ENCODE results near the gene UBE2D1.

- TF ChIP-seq, protein P1, sequence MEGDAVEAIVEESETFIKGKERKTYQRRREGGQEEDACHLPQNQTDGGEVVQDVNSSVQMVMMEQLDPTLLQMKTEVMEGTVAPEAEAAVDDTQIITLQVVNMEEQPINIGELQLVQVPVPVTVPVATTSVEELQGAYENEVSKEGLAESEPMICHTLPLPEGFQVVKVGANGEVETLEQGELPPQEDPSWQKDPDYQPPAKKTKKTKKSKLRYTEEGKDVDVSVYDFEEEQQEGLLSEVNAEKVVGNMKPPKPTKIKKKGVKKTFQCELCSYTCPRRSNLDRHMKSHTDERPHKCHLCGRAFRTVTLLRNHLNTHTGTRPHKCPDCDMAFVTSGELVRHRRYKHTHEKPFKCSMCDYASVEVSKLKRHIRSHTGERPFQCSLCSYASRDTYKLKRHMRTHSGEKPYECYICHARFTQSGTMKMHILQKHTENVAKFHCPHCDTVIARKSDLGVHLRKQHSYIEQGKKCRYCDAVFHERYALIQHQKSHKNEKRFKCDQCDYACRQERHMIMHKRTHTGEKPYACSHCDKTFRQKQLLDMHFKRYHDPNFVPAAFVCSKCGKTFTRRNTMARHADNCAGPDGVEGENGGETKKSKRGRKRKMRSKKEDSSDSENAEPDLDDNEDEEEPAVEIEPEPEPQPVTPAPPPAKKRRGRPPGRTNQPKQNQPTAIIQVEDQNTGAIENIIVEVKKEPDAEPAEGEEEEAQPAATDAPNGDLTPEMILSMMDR (IDR thresholded peaks at IDR 0.05), result no peak
- TF ChIP-seq JUN (CRISPR knock-in tag; IDR thresholded peaks at IDR 0.05) (no peak), TEAD4 (CRISPR knock-in tag; IDR thresholded peaks at IDR 0.05) (no peak), ATF2 (CRISPR knock-in tag; IDR thresholded peaks at IDR 0.05; ENCODE audit: borderline replicate concordance, low read depth) (no peak), SP1 (CRISPR knock-in tag; conservative IDR thresholded peaks at IDR 0.05) (peak; percentile 60; the same call in 1 of the 2 replicates), USF2 (CRISPR knock-in tag; IDR thresholded peaks at IDR 0.05) (no peak), USF1 (CRISPR knock-in tag; IDR thresholded peaks at IDR 0.05) (no peak)
- TF ChIP-seq, protein P2, sequence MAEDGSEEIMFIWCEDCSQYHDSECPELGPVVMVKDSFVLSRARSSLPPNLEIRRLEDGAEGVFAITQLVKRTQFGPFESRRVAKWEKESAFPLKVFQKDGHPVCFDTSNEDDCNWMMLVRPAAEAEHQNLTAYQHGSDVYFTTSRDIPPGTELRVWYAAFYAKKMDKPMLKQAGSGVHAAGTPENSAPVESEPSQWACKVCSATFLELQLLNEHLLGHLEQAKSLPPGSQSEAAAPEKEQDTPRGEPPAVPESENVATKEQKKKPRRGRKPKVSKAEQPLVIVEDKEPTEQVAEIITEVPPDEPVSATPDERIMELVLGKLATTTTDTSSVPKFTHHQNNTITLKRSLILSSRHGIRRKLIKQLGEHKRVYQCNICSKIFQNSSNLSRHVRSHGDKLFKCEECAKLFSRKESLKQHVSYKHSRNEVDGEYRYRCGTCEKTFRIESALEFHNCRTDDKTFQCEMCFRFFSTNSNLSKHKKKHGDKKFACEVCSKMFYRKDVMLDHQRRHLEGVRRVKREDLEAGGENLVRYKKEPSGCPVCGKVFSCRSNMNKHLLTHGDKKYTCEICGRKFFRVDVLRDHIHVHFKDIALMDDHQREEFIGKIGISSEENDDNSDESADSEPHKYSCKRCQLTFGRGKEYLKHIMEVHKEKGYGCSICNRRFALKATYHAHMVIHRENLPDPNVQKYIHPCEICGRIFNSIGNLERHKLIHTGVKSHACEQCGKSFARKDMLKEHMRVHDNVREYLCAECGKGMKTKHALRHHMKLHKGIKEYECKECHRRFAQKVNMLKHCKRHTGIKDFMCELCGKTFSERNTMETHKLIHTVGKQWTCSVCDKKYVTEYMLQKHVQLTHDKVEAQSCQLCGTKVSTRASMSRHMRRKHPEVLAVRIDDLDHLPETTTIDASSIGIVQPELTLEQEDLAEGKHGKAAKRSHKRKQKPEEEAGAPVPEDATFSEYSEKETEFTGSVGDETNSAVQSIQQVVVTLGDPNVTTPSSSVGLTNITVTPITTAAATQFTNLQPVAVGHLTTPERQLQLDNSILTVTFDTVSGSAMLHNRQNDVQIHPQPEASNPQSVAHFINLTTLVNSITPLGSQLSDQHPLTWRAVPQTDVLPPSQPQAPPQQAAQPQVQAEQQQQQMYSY (CRISPR knock-in tag; IDR thresholded peaks at IDR 0.05), result no peak
Measured at GRCh38 chr10:58334817-58335305, at the start of gene UBE2D1.
